HG03575 (cell line): ENCODE results near the gene SLC7A10.

Source experiments
- ATAC-seq: cut with Tn5 transposase; IDR thresholded peaks from one replicate; pipeline ENCODE4 v1.9.1; 2021; ENCODE audit not compliant: unreplicated experiment, insufficient number of reproducible peaks, low FRiP score; ENCODE audit errors: extremely low read depth

SLC7A10 gene

GRCh38 chr19:33206261-33207039 is 19.2 kb downstream of the SLC7A10 start:
- no peak for ATAC-seq

- no peak for ATAC-seq
Observed at GRCh38 chr19:33205531-33206260, 20.0 kb downstream of the SLC7A10 start.

GRCh38 chr19:33205110-33205509 is 20.5 kb downstream of the SLC7A10 start:
- ATAC-seq: no peak

GRCh38 chr19:33204136-33204973 is 21.3 kb downstream of the SLC7A10 start:
- ATAC-seq: no peak

GRCh38 chr19:33203529-33203928 is 22.1 kb downstream of the SLC7A10 start:
- ATAC-seq: no peak

- ATAC-seq: no peak
Observed at GRCh38 chr19:33202546-33203507, 22.8 kb downstream of the SLC7A10 start.

GRCh38 chr19:33201886-33202545 is 23.6 kb downstream of the SLC7A10 start:
- ATAC-seq: no peak

- no peak for ATAC-seq
Observed at GRCh38 chr19:33201473-33201872, 24.2 kb downstream of the SLC7A10 start.

GRCh38 chr19:33199441-33200265 is 26.0 kb downstream of the SLC7A10 start:
- ATAC-seq: no peak

GRCh38 chr19:33198169-33198568 is 27.5 kb downstream of the SLC7A10 start:
- no peak for ATAC-seq

- ATAC-seq: no peak
Observed at GRCh38 chr19:33197591-33198000, 28.1 kb downstream of the SLC7A10 start.

GRCh38 chr19:33196446-33197193 is 29.0 kb downstream of the SLC7A10 start:
- ATAC-seq: no peak

GRCh38 chr19:33195645-33196347 is 29.9 kb downstream of the SLC7A10 start:
- ATAC-seq: no peak

- no peak for ATAC-seq
Observed at GRCh38 chr19:33194886-33195644, 30.6 kb downstream of the SLC7A10 start.

GRCh38 chr19:33194532-33194885 is 31.1 kb downstream of the SLC7A10 start:
- ATAC-seq: no peak
